SK-N-SH treated with all-trans-retinoic acid at 6 μM for 48 hours (cell line): Measurements from ENCODE around the gene CYB5B.

Source experiments
- ATAC-seq: fragments of 200-7000 bp; cut with Tn5 transposase; 3 replicates; pipeline ENCODE4 v1.9.1; 2020; ENCODE audit warnings: mild to moderate bottlenecking, moderate library complexity
- ARNTL ChIP-seq: fragments of 450-650 bp; formaldehyde crosslinking; IDR thresholded peaks from 2 replicates; pipeline ENCODE4 v1.5.0; 2020; ENCODE audit warnings: low read depth, mild to moderate bottlenecking, moderate library complexity, borderline replicate concordance
- CREB5 ChIP-seq: fragments of 250-450 bp; sonication (Bioruptor Pico); IDR thresholded peaks from 2 replicates; pipeline ENCODE4 v1.5.1; 2020; ENCODE audit warnings: low read depth, mild to moderate bottlenecking, moderate library complexity
- CSDC2 ChIP-seq: fragments of 250-450 bp; sonication (Bioruptor Pico); IDR thresholded peaks from 2 replicates; pipeline ENCODE4 v1.5.0; 2020; ENCODE audit warnings: mild to moderate bottlenecking, moderate library complexity
- CSRNP3 ChIP-seq: fragments of 250-450 bp; sonication (Bioruptor Pico); IDR thresholded peaks from 2 replicates; pipeline ENCODE4 v1.5.1; 2021; ENCODE audit warnings: mild to moderate bottlenecking, moderate library complexity
- ESRRG ChIP-seq: fragments of 250-450 bp; sonication (Bioruptor Pico); IDR thresholded peaks from 2 replicates; pipeline ENCODE4 v1.6.1; 2021; ENCODE audit warnings: mild to moderate bottlenecking
- GLIS3 ChIP-seq: fragments of 250-450 bp; sonication (Bioruptor Pico); IDR thresholded peaks from 2 replicates; pipeline ENCODE4 v1.5.0; 2020; ENCODE audit warnings: mild to moderate bottlenecking, moderate library complexity
- ISL1 ChIP-seq: fragments of 250-450 bp; sonication (Bioruptor Pico); IDR thresholded peaks from 2 replicates; pipeline ENCODE4 v2.1.2; 2022; ENCODE audit warnings: mild to moderate bottlenecking, moderate library complexity
- PPARA ChIP-seq: fragments of 250-450 bp; sonication (Bioruptor Pico); IDR thresholded peaks from 2 replicates; pipeline ENCODE4 v1.5.0; 2020; ENCODE audit warnings: mild to moderate bottlenecking, borderline replicate concordance
- RARB ChIP-seq: fragments of 250-450 bp; sonication (Bioruptor Pico); IDR thresholded peaks from 2 replicates; pipeline ENCODE4 v1.8.0; 2021; ENCODE audit warnings: mild to moderate bottlenecking, moderate library complexity
- SNAI2 ChIP-seq: fragments of 250-450 bp; sonication (Bioruptor Pico); IDR thresholded peaks from 2 replicates; pipeline ENCODE4 v1.5.0; 2020; ENCODE audit warnings: mild to moderate bottlenecking, moderate library complexity
- TCF4 ChIP-seq: fragments of 250-450 bp; sonication (Bioruptor Pico); IDR thresholded peaks from 2 replicates; pipeline ENCODE4 v1.8.0; 2021; ENCODE audit warnings: mild to moderate bottlenecking, moderate library complexity, borderline replicate concordance
- TOX ChIP-seq: fragments of 250-450 bp; sonication (Bioruptor Pico); IDR thresholded peaks from 2 replicates; pipeline ENCODE4 v1.8.0; 2021; ENCODE audit warnings: mild to moderate bottlenecking, moderate library complexity, borderline replicate concordance
- TSHZ2 ChIP-seq: fragments of 250-450 bp; sonication (Bioruptor Pico); IDR thresholded peaks from 2 replicates; pipeline ENCODE4 v1.5.0; 2020; ENCODE audit warnings: mild to moderate bottlenecking, moderate library complexity
- ZC3H10 ChIP-seq: fragments of 250-450 bp; sonication (Bioruptor Pico); IDR thresholded peaks from 2 replicates; pipeline ENCODE4 v1.5.1; 2021; ENCODE audit warnings: mild to moderate bottlenecking, moderate library complexity
- ZFP3 ChIP-seq: fragments of 250-450 bp; sonication (Bioruptor Pico); IDR thresholded peaks from 2 replicates; pipeline ENCODE4 v1.5.0; 2020; ENCODE audit warnings: mild to moderate bottlenecking, moderate library complexity
- ZFP30 ChIP-seq: fragments of 450-650 bp; formaldehyde crosslinking; IDR thresholded peaks from 2 replicates; pipeline ENCODE4 v1.5.0; 2022; ENCODE audit warnings: mild to moderate bottlenecking, moderate library complexity
- ZNF565 ChIP-seq: fragments of 450-650 bp; formaldehyde crosslinking; conservative IDR thresholded peaks from 2 replicates; pipeline ENCODE4 v1.5.0; 2020; ENCODE audit warnings: low read depth, mild to moderate bottlenecking, moderate library complexity
- ZNF70 ChIP-seq: fragments of 450-650 bp; formaldehyde crosslinking; IDR thresholded peaks from 2 replicates; pipeline ENCODE4 v1.5.0; 2020; ENCODE audit warnings: mild to moderate bottlenecking, moderate library complexity
- ZNF8 ChIP-seq: fragments of 450-650 bp; formaldehyde crosslinking; IDR thresholded peaks from 2 replicates; pipeline ENCODE4 v1.5.0; 2020; ENCODE audit warnings: mild to moderate bottlenecking, moderate library complexity
- TF ChIP-seq, protein P1 (sequence below): fragments of 250-450 bp; sonication (Bioruptor Pico); IDR thresholded peaks from 2 replicates; pipeline ENCODE4 v1.8.0; 2020; ENCODE audit warnings: mild to moderate bottlenecking, moderate library complexity, borderline replicate concordance

CYB5B gene

DNA sequence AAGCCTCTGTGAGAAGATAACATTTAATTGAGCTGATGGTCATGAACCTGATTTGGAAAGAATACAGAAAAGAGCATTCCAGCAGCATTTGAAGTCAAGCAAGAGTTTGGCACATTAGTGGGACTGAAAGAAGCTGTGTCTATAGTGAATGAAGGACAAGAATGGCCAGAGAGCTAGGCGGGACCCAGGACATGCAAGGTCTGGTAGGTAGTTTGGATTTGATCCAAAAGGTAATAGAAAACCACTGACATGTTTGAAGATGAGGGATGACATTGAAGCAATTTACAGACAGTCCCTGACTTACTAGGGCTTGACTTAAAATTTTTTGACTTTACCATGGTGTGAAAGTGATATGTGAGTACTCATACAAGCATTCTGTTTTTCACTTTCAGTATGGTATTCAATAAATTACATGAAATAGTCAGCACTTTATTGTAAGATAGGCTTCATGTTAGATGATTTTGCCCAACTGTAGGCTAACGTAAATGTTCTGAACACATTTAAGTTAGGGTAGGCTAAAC is 7.6 kb downstream of the CYB5B start:
- no peak for ATAC-seq
- no peak for TF ChIP-seq ZNF70
- no peak for TF ChIP-seq ZNF565 (CRISPR knock-in tag)
- no peak for TF ChIP-seq ISL1 (CRISPR knock-in tag)
- no peak for TF ChIP-seq PPARA (CRISPR knock-in tag)
- no peak for TF ChIP-seq TCF4 (CRISPR knock-in tag)
- TF ChIP-seq ZC3H10 (CRISPR knock-in tag): no peak
- no peak for TF ChIP-seq ZFP30
- TF ChIP-seq SNAI2 (CRISPR knock-in tag): no peak
- no peak for TF ChIP-seq CSDC2 (CRISPR knock-in tag)
- no peak for TF ChIP-seq TSHZ2 (CRISPR knock-in tag)
- no peak for TF ChIP-seq RARB
- no peak for TF ChIP-seq ZFP3 (CRISPR knock-in tag)
- TF ChIP-seq TOX (CRISPR knock-in tag): no peak
- no peak for TF ChIP-seq GLIS3
- TF ChIP-seq, protein P1, sequence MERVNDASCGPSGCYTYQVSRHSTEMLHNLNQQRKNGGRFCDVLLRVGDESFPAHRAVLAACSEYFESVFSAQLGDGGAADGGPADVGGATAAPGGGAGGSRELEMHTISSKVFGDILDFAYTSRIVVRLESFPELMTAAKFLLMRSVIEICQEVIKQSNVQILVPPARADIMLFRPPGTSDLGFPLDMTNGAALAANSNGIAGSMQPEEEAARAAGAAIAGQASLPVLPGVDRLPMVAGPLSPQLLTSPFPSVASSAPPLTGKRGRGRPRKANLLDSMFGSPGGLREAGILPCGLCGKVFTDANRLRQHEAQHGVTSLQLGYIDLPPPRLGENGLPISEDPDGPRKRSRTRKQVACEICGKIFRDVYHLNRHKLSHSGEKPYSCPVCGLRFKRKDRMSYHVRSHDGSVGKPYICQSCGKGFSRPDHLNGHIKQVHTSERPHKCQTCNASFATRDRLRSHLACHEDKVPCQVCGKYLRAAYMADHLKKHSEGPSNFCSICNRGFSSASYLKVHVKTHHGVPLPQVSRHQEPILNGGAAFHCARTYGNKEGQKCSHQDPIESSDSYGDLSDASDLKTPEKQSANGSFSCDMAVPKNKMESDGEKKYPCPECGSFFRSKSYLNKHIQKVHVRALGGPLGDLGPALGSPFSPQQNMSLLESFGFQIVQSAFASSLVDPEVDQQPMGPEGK (CRISPR knock-in tag): no peak
- no peak for TF ChIP-seq CSRNP3
- TF ChIP-seq, all 23 proteins: peak for 0

GRCh38 chr16:69434066-69434465 is 9.6 kb downstream of the CYB5B start:
- TF ChIP-seq ZNF70 (no peak), ZC3H10 (CRISPR knock-in tag) (no peak), RARB (no peak), ZNF565 (CRISPR knock-in tag) (no peak), ZNF8 (CRISPR knock-in tag) (no peak), ZFP3 (CRISPR knock-in tag) (no peak), ESRRG (CRISPR knock-in tag) (no peak)
- TF ChIP-seq, all 23 proteins: peak for 0

GRCh38 chr16:69435977-69436820 is 11.8 kb downstream of the CYB5B start:
- TF ChIP-seq ZNF70 (no peak), ARNTL (CRISPR knock-in tag) (no peak), GLIS3 (no peak), TSHZ2 (CRISPR knock-in tag) (no peak), PPARA (CRISPR knock-in tag) (no peak), CREB5 (no peak)
- no peak for ATAC-seq

More at GRCh38 chr16:69434066-69434465, 9.6 kb downstream of the CYB5B start:
- ATAC-seq: no peak
